ENCODE measurements around the gene ARRB2.
"Not testable (repeated sequence)": the region's sequence is repeated elsewhere in the genome, so short reads cannot be mapped to it uniquely, and the experiment has no call there.

The ARRB2 gene

DNA sequence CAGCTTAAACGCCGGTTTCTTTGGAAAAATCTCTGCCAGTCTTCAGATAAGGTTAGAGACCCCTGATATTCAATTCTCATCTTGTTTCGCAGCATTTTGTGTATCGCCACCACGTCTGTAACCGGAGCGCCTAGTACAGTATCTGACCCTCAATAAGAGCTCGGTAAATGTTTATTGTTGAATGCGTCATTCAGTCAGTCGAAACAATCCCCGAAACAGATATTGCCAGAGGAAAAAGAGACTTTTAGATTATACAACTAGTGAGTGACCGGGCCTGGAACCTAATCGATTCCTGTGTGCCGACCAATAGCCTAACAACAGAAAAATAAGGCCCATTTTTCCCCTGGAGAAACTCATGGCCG is 7.1 kb upstream of the ARRB2 start:
- DNase-seq, result no peak

DNA sequence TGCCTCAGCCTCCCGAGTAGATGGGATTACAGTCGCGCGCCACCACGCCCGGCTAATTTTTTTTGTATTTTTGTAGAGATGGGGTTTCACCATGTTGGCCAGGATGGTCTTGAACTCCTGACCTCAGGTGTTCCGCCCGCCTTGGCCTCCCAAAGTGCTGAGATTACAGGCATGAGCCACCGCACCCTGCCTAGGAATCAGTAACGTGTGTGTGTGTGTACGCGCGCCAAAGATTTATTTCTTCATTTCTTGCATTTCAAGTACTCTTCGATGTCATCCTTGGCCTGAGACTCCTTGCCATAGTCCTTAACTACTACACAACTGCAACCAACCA is 5.9 kb upstream of the ARRB2 start:
- DNase-seq, result not testable (repeated sequence)

DNA sequence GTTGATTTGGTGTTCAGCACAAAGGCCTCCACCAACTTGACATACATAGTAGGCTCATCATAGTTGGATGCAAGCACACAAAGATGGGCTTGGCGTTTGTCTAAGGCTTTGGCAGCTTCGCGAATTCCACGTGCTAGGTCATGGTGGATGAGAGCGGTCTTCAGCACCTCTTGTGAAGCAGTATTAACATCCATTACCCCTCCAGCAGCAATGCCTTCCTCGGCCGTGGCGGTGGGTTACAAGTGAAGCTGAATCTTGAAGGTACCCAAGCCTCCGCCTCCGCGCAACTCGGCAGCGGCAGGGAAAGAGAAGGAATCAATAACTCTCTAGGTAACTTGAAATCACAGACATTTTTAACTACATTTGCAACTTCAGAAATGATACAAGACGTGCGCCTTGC is 5.4 kb upstream of the ARRB2 start:
- DNase-seq, result no peak

DNA sequence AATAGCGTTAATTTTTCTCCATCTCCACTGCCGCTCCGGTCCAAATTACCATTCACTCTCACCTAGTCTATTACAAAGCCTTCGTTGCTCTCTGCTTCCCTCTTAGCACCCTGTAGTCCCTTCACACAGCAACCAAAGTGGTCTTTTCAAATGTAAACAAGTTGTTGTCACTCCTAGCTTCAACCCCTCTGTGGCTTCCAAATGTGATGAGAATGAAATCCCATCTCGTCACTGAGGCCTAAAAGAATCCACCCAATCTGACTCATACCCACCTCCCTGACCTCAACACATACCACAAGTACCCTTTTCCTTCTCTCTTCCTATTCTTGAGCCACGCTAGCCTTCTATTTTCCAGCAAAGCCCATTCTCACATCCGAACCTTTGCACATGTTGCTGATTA is 4.3 kb upstream of the ARRB2 start:
- peak; percentile 18 for DNase-seq

DNA sequence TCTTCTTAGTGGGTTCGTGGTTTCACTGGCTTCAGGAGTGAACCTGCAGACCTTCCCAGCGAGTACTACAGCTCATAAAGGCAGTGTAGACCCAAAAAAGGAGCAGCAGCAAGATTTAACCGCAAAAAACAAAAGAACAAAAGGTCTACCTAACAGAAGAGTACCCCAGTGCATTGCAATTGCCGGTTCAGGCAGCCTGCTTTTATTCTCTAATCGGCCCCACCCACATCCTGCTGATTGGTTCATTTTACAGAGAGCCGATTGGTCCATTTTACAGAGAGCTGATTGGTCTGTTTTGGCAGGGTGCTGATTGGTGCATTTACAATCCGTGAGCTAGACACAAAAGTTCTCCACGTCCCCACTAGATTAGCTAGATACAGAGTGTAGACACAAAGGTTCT is 2.0 kb upstream of the ARRB2 start:
- no peak for DNase-seq

DNA sequence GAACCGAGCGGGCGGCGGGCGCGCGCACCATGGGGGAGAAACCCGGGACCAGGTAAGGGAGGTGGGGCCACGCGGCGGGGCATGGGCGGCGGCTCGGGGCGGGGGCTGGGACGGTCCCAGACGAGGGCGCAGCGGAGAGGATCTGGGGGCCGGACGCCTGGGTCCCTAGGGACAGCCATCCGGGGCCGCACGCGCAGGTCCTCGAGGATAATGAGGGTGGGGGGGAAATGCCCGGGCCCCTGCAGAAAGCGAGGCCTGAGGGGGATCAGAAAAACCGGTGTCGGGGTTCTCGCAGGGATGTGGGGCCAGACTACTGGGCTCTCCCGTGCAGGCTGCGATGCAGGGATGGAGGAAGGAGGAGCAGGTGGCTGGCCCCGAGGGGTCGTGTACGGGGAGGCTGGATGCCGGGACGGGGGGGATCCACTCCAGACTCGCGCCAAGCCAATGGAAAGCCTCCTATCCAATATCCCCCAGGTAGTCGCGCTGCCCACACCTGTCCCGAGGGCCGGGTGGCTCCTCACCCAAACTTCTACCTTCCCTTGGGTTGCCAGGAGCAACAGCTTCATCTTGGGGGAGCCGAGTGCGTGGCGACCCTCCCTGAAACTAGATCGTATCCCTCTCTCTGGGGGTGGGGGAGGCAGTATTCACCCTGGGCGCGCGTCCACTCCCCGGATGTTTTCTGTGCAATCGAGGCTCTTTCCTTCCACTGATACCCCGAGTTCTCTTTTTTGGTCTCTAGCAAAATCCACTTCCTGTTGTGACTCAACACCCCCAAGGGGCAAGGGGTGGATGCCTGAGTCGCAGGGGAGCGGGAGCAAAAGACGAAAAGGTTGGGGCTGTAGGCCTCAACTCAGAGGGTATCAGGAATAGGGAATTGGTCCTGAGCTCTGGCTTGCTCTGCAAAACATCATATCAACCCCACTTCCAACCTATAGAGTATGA is 532 bp downstream of the ARRB2 start:
- DNase-seq, result no peak

DNA sequence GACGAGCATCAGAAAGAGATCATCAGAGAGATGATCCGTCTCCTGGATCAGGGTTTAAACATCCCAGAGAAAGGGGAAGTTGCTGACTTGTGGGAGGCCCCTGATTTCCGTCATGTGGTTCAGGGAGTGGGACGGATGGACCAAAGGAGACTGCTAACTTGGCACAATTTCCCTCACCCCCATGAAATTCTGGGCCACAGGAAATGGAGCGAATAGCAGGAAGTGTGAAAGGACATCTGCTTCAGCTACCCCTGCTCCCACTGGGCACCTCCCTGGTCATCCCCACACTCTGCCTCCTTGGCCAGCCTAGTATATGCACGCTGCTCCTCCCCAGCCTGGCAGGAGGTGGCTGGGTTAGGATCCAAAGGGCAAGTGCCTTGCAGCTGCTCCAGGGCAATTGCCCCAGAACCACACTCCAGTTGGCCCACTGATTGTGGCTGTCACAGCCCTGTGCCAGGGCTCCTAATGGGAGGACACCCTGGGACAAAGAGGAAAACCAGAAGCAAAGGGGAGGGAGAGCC is 1.3 kb downstream of the ARRB2 start:
- DNase-seq, result no peak

DNA sequence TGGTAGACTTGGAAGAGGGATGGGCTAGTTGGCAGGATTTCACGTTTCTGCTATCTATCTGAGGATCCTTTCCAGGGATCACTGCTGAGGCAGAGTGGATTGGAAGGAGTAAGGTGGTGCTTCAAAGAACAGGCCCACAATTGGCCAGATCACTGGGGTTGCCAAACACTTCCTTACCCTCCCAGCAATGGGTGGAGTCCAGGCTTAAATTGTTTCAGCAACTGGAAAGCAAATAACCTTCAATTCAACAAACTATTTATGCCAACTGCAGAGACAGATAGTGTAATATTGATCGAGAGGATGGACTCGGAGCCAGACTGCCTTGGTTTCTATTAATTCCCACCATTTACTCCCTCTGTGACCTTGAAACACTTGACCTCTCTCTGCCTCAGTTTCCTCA is 2.1 kb downstream of the ARRB2 start:
- DNase-seq, result no peak

DNA sequence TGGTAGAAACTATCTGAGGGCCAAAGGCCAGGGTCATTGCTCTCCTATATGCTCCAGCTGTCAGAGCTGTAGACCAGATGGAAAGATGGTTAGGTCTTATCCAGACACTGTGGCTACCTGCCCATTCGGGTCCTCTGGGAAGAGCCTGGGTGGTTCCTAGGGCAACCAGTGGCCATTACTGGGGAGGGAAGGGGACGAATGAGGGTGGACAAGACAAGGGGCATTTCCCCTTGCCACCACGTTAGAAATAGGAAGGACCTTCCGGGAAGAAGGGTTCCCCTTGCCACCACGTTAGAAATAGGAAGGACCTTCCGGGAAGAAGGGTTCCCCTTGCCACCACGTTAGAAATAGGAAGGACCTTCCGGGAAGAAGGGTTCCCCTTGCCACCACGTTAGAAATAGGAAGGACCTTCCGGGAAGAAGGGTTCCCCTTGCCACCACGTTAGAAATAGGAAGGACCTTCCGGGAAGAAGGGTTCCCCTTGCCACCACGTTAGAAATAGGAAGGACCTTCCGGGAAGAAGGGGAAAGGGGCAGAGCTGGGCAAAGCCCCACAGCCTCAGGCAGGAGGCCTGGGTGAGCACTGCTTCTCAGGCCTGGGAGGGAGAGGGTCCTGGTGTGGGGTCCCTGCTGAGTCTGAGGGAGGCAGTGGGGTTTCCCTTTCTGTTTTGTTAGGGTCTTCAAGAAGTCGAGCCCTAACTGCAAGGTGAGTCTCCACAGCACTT is 4.1 kb downstream of the ARRB2 start:
- not testable (repeated sequence) for DNase-seq

DNA sequence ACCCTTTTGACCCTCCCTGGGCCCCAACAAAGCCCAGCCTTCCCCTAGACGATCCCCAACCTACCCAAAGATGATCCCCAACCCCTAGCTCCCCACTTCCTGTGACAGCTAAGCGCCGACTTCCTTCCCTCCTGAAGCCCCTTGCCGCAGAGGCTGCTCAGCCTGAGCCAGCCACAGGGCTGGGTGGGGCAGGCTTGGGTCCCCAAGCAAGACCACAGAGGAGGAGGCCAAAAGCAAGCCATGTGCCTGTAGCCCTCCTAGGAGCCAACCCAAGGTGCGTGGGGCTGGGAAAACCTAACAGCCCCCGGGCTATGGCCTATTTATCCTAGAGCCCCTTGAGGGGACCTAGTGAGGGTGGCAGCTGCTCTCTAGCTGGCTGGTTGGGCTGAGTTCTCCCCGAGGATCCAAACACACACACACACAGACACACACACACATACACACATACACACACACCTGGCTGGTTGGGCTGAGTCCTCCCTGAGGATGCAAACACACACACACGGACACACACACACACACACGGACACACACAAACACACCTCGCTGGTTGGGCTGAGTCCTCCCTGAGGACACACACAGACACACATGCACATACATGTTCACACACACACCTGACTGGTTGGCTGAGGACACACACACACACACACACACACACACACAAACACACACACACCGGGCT is 4.8 kb downstream of the ARRB2 start:
- DNase-seq, result no peak

DNA sequence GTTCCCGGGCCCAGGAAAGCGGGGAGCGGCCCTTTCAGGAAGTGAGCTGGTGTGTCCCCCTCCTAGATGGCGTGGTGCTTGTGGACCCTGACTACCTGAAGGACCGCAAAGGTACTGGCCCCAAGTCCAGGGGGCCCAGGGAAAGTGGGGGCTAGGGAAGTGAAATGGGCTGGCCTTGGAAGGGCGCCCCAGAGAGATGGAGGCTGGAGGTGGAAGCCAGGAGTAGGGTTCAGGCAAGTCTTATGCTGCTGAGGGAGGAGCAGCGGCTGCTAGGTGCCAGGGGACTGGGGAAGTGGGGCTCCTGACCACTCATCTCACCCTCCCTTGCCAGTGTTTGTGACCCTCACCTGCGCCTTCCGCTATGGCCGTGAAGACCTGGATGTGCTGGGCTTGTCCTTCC is 5.6 kb downstream of the ARRB2 start:
- no peak for DNase-seq

DNA sequence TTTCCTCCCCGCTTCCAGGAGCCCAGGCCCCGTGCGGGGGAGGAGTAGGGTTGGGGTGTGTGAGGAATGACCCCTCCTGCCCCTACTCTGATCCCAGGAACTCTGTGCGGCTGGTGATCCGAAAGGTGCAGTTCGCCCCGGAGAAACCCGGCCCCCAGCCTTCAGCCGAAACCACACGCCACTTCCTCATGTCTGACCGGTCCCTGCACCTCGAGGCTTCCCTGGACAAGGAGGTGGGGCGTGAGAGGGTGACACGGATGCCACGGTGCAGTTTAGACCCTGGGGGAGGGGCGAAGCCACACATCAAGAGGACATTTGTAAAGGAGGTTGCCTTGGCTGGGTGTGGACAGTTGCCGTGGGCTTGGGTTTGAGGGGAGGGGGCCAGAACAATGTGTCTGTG is 7.4 kb downstream of the ARRB2 start:
- DNase-seq, result no peak

DNA sequence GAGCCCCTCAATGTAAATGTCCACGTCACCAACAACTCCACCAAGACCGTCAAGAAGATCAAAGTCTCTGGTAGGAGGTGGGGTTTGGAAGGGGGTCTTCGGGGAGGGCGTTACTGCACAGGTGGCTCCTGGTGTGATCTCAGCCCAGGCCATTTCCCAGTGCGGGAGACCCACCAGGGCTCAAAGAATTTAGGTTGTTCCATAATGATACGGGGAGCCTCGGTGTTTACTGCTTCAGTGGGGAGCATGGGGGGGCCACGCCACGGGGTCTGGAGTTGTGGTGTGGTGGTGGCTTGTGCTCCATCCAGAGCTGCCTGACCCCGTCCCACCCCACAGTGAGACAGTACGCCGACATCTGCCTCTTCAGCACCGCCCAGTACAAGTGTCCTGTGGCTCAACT is 7.8 kb downstream of the ARRB2 start:
- no peak for DNase-seq

DNA sequence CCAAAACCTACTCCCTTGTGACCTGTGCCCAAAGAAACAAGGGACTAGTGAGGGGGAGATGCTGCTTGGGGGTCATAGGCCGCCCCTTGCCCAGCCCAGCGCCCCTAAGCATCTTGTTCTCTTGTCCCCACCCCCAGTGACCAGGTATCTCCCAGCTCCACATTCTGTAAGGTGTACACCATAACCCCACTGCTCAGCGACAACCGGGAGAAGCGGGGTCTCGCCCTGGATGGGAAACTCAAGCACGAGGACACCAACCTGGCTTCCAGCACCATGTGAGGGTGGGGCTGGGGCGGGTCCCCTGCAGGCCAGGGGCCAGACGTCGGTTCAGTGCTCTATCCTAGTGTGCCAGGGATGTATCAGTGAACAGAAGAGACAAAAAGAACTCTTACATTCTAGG is 8.7 kb downstream of the ARRB2 start:
- DNase-seq, result no peak

DNA sequence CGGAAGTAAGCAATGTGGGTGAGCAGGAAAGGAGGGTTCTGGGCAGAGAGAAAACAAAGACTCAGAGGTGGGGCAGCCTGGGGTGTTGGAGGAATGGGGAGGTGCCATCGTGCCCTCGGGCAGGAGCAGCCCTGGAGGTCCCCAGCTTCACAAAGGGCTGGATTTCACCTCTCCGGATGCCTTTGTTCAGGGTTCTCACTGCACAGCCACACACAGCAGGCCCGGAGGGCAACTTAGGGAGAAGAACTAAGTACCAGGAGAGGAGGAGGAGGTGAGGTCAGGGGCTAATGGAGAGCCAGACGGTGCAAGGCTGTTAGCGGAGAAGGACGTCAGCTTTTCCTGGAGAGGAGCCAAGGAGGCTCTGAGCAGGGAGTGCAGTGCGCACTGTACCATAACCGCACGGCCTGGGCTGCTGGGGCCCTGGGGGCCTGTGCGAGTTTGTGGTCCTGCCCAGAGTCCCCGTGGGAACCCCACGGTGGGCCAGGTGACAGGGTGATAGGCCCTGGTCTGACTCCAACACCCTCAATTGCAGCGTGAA is 9.3 kb downstream of the ARRB2 start:
- DNase-seq, result no peak

DNA sequence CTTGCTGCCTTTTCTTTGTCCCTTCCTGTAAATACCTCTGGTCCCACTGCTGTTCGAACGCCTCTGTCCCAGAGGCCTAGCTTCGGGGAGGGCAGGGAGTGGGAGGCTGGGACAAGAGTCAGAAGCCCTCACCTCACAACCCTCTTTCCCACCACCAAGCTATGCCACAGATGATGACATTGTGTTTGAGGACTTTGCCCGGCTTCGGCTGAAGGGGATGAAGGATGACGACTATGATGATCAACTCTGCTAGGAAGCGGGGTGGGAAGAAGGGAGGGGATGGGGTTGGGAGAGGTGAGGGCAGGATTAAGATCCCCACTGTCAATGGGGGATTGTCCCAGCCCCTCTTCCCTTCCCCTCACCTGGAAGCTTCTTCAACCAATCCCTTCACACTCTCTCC is 10.4 kb downstream of the ARRB2 start:
- DNase-seq, result no peak

DNA sequence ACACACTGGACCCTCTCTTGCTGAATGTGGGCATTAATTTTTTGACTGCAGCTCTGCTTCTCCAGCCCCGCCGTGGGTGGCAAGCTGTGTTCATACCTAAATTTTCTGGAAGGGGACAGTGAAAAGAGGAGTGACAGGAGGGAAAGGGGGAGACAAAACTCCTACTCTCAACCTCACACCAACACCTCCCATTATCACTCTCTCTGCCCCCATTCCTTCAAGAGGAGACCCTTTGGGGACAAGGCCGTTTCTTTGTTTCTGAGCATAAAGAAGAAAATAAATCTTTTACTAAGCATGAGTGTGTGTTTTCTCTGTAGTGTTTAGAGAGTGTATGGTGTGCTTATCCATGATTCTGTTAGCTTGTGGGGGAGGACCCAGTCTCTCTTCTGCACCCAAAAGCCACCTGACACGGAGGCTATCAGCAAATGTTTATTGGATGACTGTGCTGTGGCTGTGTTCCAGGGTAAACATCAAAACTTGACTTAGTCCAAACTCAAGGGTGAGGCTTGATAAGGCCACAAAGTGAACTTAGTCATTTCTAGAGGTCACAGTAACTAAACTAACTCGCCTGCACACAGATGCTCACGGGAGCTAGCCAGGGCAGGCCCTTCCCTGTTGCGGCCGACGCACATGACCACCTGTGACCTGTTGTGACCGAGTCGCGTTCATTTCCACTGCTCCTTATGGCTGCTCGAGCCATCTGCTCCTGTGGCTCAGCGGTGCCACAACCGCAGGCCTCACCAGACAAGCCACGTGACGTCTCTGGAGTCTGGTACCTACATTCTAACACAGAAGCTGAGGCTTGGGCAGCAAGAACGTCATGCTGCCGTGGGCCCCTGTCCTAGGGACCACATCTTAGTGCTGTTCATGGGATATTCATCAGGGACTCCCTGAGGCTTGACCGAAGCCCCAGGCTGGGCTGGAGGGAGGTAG is 11.0 kb downstream of the ARRB2 start:
- no peak for DNase-seq

DNA sequence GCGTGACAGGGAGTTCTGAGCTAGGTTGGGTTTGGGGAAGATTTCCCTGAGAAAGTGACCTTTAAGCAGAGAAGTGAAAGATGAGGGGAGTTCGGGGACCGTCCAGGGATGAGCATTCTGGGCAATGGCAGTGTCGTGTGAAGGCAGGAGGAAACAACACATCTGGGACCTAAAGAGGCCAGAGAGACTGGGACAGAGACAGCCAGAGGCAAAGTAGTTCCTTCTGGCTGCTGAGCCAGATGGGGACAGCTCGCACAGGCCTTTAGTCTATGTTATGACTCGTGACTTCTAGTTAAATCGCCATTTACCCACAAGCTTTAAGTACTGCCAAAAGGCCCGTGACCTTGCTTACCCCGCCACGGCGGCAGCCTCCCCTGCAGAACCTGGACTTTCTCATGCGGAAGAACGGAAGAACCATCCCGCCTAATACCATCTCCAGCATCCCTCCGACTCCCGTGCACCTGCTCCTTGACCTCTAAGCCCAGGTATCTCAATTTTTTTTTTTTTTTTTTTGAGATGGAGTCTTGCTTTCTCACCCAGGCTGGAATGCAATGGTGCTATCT is 12.3 kb downstream of the ARRB2 start:
- DNase-seq, result no peak

DNA sequence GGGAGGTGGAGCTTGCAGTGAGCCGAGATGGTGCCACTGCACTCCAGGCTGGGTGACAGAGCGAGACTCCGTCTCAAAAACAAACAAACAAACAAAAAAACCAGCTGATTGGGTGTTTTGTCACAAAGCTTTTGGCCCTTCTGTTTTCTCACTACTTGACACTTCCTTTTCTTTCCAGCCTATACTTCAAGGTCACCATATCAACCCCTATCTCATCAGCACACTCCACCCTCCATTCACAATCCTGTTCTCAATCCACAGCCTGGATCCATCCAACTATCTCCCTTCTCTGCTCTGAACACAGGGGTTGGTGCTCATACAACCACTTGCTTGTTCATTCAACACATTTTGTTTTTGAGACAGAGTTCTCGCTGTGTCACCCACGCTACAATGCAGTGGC is 14.2 kb downstream of the ARRB2 start:
- DNase-seq, result no peak

DNA sequence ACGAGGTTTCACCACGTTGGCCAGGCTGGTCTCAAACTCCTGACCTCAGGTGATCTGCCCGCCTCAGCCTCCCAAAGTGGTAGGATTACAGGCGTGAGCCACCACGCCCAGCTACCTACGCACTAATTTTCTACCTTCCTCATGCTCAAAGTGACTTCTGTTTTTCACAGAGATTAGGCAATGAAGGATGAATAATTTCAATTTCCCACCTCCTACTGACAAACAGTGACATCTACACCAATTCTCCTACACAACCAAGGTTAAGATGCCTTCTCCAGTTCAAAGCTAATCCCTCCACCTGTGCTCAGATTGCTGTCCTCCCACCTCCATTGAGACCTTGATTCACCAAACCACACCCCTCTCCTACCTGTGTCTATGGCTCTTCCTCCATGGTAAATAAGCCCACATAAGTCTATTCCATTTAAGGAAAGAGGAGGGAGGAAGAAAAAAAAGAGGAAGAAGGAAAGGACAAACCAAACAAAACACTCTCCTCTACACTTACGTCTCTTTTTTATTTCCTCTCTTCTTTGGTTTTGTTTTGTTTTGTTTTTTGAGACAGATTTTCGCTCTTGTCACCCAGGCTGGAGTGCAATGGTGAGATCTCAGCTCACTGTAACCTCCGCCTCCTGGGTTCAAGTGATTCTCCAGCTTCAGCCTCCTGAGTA is 15.3 kb downstream of the ARRB2 start:
- no peak for DNase-seq

DNA sequence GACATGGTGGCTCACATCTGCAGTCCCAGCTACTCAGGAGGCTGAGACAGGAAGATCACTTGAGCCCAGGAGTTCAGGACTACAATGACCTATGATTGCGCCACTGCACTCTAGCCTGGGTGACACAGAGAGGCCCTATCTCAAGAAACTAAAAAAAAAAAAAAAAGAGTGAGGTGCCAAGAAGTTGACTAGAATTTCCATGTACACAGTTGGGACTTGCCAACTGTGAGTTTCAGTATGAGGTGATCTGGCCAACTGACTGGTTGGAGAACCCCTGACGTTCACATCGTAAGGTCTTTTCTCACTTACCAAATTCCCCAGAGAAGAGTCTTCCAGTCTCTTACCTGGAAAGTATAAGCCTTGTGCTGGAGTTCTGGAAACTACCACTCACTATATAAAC is 17.7 kb downstream of the ARRB2 start:
- no peak for DNase-seq
